NCI-H2196 treated with DMSO at 0.1 percent for 48 hours (cell line): ENCODE data around the gene ARG2.
A peak's percentile ranks its signal among the peaks of the same experiment; 100 is the strongest.

Source experiments
- DNase-seq: peaks from one replicate; lab custom pipeline; 2025; ENCODE audit not compliant: unreplicated experiment; lab: John Stamatoyannopoulos, UW

The ARG2 gene

DNA sequence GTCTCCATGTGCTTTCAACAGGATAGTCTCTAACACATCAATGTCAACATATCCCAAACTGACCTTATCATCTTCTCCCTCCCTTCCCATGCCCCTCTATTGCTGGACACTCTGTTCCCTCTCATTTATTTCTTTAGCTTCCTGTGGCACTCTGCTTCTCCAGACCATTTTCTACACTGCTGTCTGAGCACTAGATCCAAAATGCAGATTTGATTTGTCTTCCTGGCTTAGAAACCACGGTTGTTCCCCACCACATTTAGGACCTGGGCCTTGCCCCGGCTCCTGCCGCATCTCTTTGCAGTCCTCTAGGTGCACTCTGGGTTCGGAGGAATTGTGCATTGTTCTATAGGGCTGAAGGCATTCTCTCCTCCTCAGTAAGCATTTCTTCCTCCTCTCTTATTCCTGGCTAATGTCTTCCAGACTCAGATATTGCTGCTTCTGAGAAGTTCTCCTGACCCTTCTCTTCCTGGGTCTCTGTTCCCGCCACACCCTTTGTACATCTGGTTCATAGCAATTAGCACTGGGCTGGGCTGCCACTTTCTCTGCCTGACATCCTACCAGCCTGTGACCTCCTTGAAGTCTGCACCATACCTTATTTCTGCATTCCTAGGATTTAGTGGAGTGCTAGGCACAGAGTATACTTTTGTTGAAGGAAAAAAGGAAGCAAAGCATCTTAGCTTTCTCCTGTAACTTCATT, 13.9 kb downstream of the ARG2 start:
- no peak for DNase-seq

DNA sequence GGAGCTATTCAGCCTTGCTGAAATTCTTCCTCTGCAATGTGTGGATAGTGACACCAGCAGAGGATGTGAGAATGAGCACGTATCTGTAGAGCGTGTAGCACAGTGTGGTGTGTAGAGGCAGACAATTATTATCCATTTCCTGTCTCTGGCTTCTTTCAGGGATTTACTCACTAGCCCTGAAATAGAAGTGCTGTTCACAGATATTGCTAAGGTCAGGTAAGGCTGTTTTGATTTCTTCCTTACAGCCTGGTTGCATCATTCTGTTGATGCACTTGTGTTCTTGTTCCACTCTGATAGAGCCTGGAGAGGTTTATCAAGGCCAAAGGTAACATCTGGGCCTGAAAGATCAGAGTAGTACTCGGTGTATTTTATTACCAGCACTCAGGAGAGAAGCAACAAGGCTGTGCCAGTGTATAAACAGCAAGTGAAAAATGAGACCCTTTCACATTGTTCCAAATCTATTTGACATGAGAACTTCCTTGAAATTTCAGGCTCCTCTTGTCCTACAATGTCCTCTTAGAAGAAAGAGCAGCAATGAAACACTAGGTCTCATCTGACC, 16.7 kb downstream of the ARG2 start:
- DNase-seq: peak; percentile 37

DNA sequence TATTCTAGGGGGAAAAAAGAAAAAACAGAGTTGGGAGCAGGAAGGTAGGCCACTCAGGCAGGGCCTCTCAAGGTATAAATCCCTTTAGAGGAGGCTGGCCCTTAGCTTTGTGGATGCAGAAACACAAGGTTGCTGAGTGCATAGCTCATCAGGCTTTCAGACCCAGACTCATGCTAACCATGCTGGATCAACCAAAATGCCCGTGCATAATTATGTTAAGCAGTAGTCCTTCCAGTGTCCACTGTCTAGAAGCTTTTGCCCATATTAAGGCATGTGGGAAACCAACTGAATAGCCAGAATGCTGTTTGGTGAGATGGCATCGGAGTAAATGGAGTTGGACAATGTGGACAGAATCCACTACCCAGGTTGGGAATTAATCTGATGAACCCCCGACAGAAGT, 18.9 kb downstream of the ARG2 start:
- DNase-seq: no peak

DNA sequence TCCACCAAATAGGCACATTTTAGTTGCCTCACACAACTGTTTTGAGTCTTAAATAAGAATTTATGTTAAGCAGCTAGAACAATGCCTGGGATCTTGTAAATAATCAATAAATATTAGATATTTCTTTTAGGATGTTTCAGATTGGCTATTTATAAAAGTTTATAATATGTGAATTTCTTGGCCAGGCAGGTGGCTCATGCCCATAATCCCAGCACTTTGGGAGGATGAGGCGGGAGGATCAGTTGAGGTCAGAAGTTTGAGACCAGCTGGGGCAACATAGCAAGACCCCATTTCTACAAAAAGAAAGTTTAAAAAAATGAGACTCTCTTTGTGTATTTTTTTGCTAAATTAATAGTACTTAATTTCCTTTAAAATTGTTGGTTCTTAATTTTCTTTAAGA, 21.8 kb downstream of the ARG2 start:
- DNase-seq: no peak

DNA sequence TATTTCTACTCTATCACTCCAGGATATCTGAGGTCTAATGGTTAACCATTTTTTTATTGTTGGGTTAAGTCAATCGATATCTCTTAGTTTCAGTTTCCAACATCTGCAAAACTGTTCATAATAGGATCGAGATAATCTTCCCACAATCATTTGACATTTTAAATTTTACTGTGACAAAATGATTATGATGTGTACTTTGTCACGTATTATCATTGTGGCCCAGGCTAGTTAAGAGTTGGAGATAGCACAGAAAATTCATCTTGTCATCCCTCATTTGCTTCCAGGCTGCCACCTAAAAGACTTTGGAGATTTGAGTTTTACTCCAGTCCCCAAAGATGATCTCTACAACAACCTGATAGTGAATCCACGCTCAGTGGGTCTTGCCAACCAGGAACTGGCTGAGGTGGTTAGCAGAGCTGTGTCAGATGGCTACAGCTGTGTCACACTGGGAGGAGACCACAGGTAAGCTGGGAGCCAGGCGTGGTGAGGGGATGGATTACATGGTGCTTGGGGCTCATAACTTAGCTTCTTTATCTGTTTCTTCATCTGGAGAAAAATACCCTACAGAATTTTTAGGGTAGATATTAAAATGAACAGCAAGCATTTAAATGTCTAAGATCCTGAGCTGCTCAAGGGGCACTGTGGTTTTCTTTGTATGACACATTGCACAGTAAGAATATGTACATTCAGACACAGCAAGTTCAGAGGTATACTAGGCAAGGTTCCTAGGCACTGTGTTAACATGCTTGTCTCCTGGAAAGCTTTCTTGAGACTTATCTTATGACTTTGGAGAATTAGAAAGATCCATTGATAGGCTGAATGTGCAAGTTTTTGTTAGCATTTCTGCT, 22.4 kb downstream of the ARG2 start:
- no peak for DNase-seq

DNA sequence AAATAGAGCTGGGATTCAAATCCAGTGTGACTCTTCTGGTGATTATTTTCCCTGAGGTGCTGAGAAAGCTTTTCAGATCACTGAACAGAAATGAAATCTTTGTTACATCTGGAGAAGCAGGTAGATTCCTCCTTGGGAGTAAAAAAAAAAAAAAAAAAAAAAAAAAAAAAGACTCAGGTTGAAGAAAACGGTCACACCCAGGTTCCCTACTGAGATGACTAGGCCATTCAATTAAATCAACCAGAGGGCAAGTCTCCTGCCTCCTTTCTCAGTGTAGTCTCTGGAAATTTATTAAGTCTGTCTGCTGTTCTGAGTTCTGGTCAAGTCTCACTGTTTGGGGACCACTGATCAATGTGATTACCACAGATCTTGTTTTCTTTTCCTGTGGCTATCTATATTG, 24.0 kb downstream of the ARG2 start:
- no peak for DNase-seq

DNA sequence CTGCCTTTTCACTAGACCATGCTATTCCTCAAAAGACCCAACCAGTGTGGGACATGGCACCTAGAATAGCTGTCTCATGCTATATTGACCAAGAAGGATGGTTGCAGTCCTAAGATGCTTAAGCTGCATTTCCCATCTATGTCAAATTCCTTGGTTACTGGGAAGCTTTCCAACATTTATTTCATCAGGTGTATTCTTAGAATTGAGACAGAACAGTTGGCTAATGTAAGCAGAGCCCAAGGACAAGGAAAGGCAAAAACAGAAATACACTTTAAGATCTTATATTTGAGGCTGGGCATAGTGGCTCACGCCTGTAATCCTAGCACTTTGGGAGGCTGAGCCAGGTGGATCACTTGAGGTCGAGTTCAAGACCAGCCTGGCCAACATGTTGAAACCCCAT, 24.7 kb downstream of the ARG2 start:
- no peak for DNase-seq

DNA sequence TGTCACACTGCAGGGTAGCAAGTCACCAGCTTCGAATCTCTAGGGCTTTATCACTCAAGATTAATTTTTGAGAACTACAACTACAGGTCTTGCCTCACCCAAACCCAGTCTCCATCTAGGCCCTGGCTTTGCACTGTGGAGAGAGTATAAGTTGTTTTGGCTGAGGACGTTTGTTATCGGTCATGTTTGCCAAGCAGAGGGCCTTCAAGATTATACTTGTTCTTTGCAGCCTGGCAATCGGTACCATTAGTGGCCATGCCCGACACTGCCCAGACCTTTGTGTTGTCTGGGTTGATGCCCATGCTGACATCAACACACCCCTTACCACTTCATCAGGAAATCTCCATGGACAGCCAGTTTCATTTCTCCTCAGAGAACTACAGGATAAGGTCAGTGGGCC, 25.7 kb downstream of the ARG2 start:
- DNase-seq: no peak

DNA sequence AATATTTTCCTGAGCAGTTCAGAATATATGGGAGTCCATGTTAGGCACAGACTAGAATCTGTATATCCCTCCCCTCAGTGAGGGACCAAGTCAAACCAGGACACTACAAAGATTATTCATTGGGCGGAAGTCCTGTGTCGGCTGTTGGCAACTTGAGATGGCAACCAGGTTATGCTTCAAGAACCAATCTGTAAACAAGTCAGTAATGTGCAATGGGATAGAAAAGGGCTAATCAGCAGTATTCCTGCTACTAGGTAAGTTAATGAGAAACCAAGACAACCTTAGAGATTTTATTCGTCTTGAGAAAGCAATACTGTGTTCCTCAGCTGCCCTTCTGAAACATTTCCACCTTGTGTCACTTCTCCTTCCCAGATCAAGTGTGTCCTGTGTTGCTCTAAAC, 26.4 kb downstream of the ARG2 start:
- no peak for DNase-seq

DNA sequence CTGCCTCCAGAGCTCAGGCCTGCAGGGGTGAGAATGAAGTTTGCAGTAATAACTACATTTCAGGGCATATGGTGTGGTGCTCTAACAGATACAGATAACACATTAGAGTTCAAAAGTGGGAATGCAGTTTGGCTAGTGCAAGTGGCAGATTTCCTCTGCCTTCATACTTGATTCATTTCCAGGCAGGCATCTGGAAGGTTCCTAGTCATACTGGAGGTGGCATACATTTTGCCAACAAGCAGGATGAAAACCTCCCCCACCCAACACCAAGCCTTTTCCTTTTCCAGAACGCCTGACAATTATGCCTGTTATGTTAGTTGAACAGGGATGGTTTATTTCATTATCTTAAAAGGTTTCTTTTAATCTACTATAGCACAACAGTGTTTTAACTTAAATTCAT, 30.4 kb downstream of the ARG2 start:
- DNase-seq: no peak

DNA sequence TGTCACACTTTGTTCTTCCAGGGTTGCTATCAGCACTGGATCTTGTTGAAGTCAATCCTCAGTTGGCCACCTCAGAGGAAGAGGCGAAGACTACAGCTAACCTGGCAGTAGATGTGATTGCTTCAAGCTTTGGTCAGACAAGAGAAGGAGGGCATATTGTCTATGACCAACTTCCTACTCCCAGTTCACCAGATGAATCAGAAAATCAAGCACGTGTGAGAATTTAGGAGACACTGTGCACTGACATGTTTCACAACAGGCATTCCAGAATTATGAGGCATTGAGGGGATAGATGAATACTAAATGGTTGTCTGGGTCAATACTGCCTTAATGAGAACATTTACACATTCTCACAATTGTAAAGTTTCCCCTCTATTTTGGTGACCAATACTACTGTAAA, 31.0 kb downstream of the ARG2 start:
- DNase-seq: no peak

DNA sequence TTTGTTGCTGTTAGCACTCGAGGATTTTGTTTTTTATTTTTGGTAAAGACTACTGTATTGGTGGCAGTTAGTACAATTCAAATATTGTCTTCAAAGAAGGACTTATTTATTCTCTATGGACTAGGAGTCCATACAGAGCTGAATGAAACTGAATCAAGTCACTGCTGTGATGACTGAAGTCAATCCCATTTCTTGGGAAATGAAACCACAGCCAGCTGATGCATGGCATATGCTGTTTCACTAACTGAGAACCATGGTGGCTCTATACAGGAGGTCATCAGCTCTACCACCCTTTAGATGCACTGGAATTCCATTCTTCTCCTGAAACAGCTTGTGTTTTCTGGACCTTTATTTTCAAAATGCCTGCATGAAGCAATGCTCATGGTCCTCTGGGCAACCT, 32.5 kb downstream of the ARG2 start:
- no peak for DNase-seq

DNA sequence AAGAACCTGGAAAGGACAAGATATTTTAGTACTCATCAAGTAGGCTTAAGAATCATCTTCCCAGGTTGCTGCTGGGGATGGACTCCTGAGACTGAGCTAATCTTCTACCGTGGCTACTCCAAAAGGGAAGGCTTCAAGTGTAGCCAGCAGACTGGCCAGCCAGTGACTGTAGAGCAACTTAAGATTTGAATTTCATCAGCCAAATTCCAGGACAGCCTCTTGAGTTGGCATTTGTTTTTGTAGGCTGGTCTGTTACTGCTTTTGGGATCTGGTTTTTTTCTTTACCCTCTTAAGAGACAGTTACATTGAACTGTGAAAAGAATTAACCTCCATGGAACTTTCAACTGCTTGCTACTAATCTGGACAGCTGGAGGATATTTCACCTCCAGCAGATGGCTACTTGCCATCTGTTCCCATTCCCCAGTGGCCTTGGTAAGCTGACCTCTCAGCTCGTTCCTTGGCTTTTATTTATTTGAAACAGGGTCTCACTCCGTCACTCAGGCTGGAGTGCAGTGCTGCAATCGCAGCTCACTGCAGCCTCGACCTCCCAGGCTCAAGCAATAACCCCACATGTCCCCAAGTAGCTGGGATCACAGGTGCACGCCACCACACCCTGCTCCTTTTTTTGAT, 34.0 kb downstream of the ARG2 start:
- no peak for DNase-seq

DNA sequence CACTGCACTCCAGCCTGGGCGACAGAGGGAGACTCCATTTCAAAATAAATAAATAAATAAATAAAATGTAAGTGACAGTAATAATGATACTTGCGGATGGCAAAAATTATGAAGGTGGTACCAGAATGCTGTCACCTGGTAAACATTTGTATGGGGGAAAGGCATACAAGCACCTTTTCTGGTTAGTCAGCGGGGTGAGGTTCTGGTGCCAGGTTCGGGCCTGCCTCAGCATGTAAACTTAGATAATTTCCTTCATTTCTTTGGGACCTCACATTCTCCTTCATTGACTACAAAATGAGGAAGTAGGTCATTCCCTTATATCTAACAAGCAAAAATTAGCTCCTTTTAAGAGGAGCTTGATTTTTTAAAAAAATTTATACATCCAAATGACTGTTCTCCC, 43.9 kb downstream of the ARG2 start:
- DNase-seq: no peak

DNA sequence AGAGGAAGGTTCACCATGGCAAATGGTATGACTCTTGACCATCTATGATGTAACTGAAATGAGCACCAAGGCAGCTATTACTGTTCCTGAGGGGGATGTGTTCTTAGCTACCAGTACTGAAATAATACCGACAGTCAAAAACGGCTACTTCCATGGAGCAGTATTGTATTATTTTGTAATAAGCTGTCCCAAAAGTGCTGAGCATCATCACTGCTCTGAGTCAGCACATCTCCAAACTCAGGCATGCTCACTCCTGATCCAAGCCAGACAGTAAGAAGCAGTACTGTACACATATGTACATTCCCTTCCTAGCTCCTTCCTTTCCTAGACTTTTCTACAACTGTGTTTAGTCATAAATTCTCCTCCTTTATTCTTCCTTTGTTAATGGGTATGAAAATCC, 46.1 kb downstream of the ARG2 start:
- DNase-seq: no peak

DNA sequence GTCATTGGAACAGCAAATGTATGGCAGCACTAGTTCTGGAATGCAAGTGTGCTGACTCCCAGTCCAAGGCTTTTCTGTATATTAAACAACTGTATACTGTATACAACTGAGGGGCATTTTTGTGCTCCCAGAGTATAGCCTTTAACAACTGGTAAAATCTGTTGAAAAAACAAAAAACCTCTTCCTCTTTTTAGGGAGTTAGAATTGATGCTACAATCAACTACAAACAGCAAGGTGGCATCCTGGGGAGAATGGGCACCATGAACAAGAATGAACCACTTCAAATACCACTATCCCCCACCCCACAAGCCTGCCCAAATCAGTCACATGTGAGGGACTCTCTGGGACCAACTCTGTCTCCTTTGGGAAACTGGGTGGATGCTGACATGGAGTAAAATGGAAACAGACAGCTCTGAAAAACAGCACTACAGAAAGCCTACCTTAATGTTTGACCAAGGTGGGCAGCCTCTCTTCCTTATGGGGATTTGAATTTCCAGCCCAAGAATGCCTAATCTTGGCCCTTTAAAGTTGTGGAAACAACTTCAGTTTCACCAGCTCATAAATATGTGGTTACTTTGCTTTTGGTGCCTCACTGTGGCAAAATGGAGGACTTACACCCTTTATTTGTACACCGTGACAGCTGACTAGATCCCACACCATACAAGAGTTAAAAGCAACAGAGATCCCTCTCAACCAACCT, 47.2 kb downstream of the ARG2 start:
- DNase-seq: peak; percentile 26

DNA sequence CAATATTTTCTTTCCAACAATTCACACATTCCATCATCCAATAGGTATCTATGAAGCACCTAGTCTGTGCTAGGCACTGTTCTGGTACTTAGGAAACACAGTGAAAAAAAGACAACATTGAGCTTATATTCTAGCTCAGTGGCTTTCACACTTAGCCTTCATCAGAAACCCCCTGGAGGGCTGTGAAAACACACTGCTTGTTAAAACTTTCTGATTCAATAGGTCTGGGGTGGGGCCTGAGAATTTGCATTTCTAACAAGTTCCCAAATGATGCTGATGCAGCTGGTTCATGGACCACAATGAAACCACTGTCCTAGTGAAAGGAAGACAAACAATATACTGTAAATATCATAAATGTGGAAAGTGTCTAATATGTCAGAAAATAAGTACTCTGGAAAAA, 48.8 kb downstream of the ARG2 start:
- no peak for DNase-seq

DNA sequence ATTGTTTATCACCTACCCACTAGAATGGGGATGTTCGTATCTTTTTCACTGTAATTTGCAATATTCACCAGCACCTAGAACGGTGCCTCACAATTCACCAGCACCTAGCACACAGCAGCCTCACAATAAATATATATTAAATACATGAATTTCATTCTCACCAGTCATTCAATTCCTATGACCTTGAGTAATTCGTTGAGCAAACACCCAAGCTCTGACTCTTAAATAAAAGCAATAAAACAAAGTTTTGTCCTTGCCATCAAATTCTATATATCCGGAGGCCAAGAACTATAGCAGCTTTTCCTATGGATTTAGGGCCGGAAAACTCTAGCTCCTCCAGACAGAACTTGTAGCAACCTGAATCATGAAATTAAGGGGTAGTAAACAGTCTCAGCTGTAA, 53.7 kb downstream of the ARG2 start:
- DNase-seq: no peak

DNA sequence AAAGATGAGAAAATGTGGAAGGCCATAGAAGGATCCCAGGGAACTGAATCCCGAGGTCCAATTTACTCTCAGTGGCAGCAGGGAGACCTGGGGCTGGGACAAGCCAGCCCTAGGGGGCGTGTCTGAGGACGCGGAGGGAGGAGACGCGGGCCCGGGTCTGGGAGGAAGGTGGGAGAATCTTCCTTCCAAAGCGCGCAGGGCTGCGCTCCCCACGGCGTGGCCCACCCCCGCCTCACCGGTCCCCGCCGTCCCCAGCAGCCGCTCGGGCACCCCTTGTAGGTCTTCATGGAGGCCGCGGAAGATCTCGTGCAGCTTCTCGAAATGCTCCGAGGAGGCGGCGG, 54.4 kb downstream of the ARG2 start:
- peak; percentile 46 for DNase-seq

DNA sequence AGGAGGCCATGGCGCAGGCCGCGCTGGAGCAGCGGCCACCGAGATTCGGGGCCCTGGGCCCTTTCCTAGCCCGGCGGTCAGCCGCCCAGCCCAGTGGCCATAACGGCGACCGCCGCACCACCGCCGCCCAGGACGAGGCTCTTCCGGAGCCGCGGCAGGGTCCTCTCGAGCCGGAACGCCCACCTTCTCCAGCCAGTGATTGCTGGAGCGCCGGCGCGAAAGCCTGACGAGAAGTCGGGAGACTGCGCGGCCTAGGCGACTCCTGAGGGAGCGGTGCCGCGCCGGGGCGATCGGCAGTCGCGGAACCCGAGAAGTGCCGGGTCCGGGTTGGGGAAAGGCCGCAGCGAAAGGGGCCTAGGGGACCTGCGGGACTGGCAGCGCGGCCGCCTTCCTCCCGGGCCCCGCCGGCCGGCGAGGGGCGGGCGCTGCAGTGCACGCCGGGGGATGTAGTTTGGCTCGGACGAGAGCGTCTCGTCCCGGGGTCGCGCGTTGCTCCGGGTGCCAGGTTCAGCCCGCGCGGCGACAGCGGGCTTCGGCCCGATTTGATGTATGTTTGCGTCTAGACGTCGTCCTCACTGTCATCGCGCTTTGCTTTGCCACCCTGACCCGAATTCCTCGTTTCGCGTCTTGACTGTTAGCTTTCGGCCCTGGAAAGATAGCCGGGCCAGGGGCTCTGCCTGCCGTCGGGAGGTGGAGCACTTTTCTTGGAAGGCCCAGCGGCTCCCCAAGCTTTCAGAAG, 54.9 kb downstream of the ARG2 start, which contains the start of gene VTI1B:
TSS of gene VTI1B (minus strand) at position 153 of the 739 bp plus-strand sequence. CDS start at position 10, 143 bp downstream.
- DNase-seq: peak; percentile 61

DNA sequence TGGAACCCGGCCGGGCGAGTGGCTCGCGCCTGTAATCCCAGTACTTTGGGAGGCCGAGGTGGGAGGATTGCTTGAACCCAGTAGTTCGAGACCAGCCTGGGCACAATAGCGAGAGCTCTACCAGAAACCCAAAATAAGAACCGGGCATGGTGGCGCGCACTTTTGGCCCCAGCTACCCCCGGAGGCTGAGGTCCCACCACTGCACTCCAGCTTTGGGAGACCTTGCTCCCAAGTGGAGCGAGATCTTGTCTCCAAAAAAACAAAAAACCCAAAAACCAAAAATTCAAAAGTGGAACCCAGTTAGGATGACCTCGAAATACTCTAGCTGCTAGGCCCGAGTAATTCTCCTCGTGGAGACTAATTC, 55.5 kb downstream of the ARG2 start:
- no peak for DNase-seq
